ENCODE measurements around the gene CD58.
"Not testable (repeated sequence)": the region's sequence is repeated elsewhere in the genome, so short reads cannot be mapped to it uniquely, and the experiment has no call there.

CD58 gene

DNA sequence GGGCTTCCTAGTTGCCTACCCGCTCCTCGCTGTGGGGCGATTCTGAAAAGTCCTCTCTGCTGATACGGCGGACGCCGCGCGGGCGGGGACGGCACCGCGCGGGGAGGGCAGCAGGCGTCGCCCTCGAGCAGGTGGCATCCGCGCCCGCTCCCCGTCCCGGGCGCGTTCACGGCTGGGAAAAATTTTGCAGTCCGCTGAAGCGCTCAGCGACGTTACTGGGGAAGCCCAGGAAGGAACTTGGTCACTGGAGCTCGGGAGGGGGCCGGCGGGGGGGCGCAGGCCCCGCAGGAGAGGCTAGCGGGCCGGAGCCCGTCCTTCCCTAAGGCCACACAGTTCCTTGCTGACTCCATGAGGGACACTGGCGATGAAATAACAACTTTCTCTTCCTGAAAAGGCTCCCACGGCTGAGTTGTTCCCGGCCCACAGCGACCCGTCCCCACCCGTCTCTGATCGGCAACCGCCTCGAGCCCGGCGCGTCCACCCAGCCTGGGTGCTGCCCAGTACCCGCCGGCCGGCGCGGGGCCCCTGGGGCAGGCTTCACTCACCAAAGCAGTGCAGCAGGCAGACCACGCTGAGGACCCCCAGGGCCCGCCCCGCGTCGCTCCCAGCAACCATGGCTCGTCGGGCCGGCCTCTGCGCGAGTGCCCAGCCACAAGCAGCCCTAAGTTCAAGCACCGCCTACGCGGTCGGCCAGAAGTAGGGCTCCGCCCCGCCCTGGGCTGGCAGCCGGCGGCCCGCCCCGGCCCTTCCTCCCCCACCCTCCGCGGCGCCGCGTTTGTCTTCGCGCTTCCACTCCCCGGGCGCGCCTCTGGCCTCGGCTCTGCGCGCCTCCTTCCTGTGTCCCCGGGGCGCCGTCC is at the start of gene CD58:
CD58 (minus strand) TSS at position 669 of the 857 bp plus-strand sequence; CDS start at position 615, 54 bp downstream.
- peak; percentile 75 to 78 for DNase-seq (ENCODE audit: low read depth in 2 of 2)

DNA sequence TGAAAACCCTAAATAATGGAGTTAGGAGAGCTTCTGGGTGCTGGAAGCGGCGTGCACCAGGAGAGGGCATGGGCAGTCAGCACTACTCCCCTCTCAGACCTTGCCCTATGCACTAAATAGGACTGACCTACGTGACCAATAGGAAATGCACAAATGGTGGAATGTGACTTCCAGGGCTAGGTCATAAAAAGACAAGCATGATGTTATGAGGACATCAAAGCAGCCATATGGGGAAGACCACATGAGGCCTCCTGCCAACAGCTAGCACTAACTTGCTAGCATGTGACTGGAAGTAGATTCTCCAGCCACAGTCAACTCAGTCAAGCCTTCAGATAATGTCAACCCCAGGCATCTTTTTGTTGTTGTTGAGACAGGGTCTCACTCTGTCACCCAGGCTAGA is 49.6 kb upstream of the CD58 start:
- not testable (repeated sequence) for DNase-seq (ENCODE audit: low read depth in 2 of 2)

GRCh38 chr1:116619106-116619505 is 48.3 kb upstream of the CD58 start:
- DNase-seq (ENCODE audit: low read depth in 2 of 2) = not testable (repeated sequence)

DNA sequence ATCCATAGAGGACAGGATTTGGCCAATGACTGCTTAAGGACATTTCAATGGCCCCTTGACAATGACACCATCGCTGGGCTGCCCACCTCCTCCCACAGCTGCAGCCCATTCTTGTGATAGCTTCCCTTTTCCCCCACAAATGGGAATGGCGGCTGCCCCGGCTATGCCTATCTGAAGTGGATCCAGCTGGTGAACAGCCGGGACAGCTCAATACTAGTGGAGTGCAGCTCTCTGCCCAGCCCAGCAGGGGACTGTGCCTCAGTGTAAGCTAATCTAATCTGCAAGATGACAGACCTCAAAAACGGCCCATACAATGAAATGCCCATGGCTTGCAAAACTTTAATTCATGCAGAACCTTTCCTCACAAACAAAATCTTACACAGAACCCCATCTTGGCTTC is 47.0 kb upstream of the CD58 start:
- DNase-seq (ENCODE audit: low read depth in 2 of 2) = not testable (repeated sequence)

DNA sequence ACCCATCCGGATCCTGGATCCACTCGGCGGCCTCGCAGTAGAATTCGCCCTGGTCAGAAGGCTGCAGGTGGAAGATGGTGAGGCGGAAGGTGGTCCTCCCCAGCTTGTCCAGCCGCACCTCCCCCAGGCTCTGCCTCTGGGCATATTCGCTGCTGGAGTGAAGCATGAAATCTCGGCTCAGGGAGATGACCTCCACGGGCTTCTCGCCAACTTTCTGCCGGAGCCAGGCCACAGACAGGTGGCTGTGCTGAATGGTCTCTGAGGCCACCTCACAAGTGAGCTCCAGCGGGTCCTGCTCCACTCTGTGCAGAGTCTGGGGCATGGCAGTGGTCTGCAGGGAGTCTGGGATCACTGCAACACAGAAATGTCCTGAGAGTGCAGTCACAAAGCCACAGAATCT is 43.0 kb upstream of the CD58 start:
- DNase-seq (ENCODE audit: low read depth in 2 of 2) = not testable (repeated sequence)

- not testable (repeated sequence) for DNase-seq (ENCODE audit: low read depth in 2 of 2)
Measured at GRCh38 chr1:116609801-116610371, 39.1 kb upstream of the CD58 start.

- DNase-seq (ENCODE audit: low read depth in 2 of 2) = not testable (repeated sequence)
Measured at GRCh38 chr1:116608841-116609240, 38.0 kb upstream of the CD58 start.

- not testable (repeated sequence) for DNase-seq (ENCODE audit: low read depth in 2 of 2)
Measured at GRCh38 chr1:116608151-116608550, 37.3 kb upstream of the CD58 start.

GRCh38 chr1:116607463-116607862 is 36.6 kb upstream of the CD58 start:
- DNase-seq (ENCODE audit: low read depth in 2 of 2) = not testable (repeated sequence)

- DNase-seq (ENCODE audit: low read depth in 2 of 2) = not testable (repeated sequence)
Measured at GRCh38 chr1:116606067-116606466, 35.2 kb upstream of the CD58 start.

GRCh38 chr1:116605315-116605714 is 34.5 kb upstream of the CD58 start:
- no peak for DNase-seq (ENCODE audit: low read depth in 2 of 2)

DNA sequence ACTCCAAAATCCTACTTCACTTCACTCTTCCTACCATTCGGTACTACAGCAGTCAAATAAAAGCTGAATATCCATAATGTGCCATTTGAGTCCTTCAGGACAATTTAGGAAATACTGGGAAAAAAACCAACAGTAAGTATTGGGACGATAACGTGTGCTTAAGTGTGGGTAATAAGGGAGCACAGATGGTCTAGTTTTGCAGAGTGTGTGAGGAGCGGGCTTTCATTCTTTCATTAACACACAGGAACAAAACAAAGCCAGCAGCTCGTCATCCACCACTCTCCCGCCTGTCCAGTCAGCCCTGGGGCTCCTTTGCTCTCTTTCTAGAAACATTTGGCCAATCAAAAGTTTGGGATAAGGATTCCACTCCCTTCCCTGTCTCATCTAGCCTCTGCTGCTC is 33.6 kb upstream of the CD58 start:
- not testable (repeated sequence) for DNase-seq (ENCODE audit: low read depth in 2 of 2)

- DNase-seq (ENCODE audit: low read depth in 2 of 2) = not testable (repeated sequence)
Measured at GRCh38 chr1:116603646-116604045, 32.8 kb upstream of the CD58 start.

- DNase-seq (ENCODE audit: low read depth in 2 of 2) = not testable (repeated sequence)
Measured at GRCh38 chr1:116599369-116599768, 28.5 kb upstream of the CD58 start.

GRCh38 chr1:116598420-116599036 is 27.7 kb upstream of the CD58 start:
- DNase-seq (ENCODE audit: low read depth in 2 of 2) = not testable (repeated sequence)

DNA sequence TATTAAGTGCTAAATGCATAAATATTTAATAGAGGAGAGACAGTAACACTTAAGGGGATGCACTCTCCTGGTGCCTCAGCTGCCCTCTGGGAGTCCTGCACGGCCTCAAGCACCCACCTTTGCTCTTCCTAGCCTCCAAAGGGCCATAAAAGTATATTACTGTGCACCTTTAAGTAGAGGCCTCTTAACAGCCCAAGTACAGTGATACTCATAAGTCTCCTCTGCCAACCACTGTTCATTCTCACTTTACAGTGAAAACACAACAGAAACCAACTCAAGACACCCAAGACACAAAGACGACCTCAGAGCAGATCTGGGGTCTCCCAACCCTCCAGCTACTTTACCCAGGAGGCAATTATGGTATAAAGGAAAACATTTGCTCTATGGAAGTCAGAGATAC is 26.6 kb upstream of the CD58 start:
- DNase-seq (ENCODE audit: low read depth in 2 of 2) = not testable (repeated sequence)

DNA sequence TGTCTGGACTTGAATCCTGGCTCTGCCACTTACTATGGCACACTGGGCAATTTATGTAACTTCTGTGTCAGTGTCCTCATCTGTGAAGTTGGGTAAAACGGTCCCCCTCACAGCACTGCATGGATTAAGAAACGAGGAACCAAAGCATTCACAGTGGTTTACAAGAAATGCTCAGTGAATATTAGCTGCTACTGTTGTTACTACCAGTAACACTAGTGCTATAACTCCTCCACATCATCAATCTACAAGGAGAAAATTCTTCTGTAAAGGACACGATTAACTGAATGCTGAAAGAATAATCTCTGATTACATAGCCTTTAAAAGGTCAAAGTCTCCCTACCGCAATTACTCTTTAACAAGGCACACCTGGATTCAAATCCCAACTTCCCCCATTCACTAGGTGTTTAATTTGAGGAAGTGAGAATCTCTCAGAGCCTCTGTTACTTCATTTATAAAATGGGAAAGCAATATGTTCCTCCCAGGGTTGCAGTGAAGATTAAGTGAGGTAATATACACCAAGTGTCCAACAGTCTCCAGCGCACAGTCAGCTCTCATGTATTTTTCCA is 26.0 kb upstream of the CD58 start:
- not testable (repeated sequence) for DNase-seq (ENCODE audit: low read depth in 2 of 2)

- not testable (repeated sequence) for DNase-seq (ENCODE audit: low read depth in 2 of 2)
Measured at GRCh38 chr1:116595946-116596741, 25.3 kb upstream of the CD58 start.

GRCh38 chr1:116595065-116595840 is 24.4 kb upstream of the CD58 start:
- DNase-seq (ENCODE audit: low read depth in 2 of 2) = not testable (repeated sequence)

DNA sequence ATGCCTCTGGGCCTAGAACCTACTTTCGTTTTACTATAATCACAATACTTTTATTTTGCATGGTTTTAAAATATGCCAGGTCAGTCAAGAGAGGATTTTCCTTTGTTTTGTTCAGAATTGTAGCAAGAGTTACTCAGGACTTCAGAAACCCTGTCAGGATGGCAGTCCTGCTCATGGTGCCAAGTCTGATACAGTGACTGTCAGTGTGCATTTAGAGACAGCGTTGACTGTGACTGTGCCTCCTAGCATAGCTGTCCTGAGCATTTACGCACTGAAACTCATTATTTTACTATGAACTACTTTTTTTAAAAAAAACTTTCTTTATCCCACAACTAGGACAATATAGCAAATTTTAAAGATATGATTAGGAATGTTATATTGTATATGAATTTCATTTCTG is 23.2 kb upstream of the CD58 start:
- not testable (repeated sequence) for DNase-seq (ENCODE audit: low read depth in 2 of 2)

DNA sequence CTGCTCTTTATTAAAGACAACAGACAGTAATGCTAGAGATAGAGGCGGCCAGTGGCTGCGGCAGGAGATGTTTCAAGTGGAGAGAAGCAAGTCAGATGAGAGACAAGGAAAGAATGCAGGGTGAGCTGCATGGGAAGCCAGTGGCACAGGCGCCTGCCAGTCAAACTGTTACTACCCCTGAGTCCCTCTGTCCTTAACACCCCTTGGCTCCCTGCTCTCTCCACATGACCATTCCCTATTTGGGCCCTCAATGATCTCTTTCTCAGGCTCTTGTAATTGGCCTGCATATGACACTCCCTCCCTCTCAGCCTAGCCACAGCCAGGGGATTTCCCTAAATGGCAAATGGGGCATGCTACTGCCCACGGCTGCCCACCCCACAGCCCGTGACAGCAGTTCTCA is 22.6 kb upstream of the CD58 start:
- DNase-seq (ENCODE audit: low read depth in 2 of 2) = not testable (repeated sequence)
